Stimulated activated CD8-positive, alpha-beta memory T cell treated with anti-CD3 and anti-CD28 coated beads, Interleukin-2, amount 100 ng/mL, for 1 hour (primary cell): ENCODE measurements around the gene ARAP2.
"Not testable (repeated sequence)": the region's sequence is repeated elsewhere in the genome, so short reads cannot be mapped to it uniquely, and the experiment has no call there.

Experiments
- DNase-seq, 2 donors: peaks; one replicate each; pipeline ENCODE4 v3.0.0-alpha.2; 2020; ENCODE audit warnings: low read depth in 2 of 2

ARAP2 gene

DNA sequence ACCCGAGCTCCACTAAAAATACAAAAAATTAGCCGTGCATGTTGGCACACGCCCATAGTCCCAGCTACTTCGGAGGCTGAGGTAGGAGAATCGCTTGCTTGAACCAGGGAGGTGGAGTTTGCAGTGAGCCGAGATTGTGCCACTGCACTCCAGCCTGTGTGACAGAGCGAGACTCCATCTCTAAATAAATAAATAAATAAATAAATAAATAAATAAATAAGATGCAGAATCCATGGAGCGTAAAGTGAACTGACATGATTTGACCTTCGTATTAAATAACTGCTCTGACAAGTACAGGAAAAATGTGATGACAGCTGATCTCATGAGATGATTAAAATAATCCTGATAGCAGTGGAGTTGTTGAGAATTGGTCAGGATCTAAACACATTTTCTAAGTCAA is 62.0 kb downstream of the ARAP2 start:
- not testable (repeated sequence) for DNase-seq

- no peak for DNase-seq
Observed at GRCh38 chr4:36180206-36180605, 64.1 kb downstream of the ARAP2 start.

DNA sequence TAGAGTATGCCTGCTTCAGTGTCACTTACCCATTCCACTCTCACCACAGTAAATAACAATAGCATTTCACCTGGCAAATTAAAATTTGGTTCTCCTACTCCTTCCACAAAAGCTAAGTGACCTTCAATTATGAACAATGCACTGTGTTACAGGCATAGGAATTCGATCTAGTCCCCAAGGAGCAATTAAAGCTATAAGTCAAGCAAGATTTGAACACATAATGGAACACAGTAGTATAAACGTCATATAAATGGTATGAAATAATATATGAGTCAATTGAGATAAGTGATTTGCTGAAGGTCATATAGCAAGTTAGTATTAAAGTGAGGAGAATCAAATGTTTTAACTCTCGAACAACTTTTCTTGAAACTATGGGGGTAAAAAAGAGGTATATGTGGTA is 65.8 kb downstream of the ARAP2 start:
- no peak for DNase-seq

DNA sequence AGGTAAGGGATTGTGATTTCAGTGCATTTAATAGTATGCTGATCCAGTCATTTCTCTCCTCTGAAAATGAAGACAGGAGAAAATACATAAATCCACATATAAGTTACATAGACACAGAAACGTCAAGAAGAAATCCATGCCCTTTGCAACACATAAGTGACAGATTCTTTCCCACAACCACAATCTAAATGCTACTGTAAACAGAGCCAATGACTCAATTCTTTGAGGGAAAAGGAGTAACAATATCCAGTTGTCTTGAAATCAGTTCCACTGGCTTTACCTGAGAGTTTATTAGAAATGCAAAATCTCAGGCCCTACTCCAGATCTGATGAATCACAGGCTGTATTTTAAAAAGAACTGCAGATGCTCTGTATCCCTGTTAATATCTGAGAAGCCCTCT is 66.4 kb downstream of the ARAP2 start:
- DNase-seq: no peak

DNA sequence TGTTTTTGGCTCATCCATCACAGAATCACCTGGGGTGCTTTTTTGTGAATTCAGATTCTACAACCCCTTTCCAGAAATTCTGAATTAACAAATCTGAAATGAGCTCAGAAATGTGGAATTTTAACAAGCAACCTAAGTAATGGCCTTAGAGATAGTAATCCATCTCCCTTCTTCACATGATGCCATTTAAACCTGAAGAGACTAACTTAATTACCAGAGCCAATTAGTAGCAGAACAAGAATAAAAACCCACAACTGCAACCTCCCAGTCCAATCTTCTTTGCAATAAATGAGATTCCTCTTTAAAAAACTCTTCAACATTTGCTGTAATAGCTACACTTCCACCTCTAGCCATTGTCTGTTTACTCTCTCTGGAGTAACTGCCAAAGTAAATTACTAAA is 69.7 kb downstream of the ARAP2 start:
- DNase-seq: no peak

- DNase-seq: no peak
Observed at GRCh38 chr4:36173905-36174304, 70.4 kb downstream of the ARAP2 start.

DNA sequence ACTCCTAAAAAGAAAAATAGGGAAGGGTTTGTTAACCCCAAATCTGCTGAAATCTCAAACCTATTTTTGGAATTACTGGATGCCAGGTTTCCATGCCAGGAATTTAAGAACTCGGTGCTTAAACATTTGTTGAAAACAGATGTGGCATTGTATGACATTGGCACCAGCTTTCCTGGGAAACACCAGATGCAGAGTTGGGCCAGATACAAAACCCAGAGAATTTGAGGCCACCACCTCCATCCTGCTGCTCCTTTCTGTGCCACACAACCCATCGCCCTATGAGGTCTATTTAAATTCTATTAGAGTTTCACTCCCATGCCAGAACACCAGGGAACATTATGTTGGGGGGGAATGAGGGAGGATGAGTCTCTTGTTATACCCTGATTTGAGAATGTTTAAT is 71.7 kb downstream of the ARAP2 start:
- no peak for DNase-seq

- DNase-seq: no peak
Observed at GRCh38 chr4:36168127-36168878, 76.0 kb downstream of the ARAP2 start.

- no peak for DNase-seq
Observed at GRCh38 chr4:36165631-36166005, 78.7 kb downstream of the ARAP2 start.

DNA sequence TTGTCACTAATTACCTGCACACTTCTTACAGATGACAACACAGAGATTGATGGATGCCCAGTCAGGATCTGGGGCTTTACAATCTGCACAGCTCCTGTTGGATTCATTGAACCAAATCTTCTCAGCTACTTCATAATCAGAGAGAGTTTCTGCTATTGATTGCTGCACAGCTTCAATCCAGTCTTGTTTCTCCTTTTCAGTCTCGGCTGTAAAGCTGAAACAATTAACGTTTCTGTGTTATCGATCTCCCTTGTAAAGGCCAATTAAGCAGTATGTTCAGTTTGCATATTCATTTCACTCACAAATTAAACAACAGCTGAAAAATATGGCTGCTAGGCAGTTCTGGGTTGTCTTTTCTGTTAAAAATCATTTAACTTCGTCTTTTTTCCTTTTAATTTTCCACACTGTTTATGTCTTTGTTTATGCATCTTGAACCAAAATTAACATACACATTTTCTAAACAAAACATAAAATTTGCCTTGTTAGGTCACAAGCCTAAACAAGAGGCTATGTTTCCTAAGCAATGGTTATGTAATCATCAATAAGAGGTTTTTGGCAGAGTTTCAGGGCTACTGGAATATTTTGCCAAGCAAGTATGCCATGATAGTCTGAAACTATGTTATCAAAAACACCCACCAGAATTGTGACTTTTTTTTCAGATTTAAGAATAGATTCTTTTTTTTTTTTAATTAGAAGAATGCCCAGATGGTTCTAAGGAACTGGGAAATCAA is 79.2 kb downstream of the ARAP2 start:
- no peak for DNase-seq

DNA sequence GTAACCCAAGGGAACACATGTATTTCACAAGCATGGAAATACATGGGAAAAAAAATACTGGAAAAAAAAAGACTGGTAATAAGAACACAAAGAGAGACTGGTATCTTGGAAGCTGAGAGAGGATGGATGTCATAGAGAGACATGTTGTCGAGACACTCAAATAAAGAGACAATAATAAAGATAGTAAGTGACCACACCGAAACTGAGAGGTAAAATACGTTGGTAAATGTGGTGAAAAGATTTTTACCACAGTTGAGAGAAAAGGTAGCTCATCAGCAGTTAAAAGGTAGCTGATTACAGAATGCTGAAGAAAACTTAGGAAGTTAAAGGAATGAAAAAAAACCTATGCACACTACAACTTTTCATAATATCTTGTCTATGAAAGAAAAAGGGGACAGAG is 81.1 kb downstream of the ARAP2 start:
- DNase-seq: no peak

DNA sequence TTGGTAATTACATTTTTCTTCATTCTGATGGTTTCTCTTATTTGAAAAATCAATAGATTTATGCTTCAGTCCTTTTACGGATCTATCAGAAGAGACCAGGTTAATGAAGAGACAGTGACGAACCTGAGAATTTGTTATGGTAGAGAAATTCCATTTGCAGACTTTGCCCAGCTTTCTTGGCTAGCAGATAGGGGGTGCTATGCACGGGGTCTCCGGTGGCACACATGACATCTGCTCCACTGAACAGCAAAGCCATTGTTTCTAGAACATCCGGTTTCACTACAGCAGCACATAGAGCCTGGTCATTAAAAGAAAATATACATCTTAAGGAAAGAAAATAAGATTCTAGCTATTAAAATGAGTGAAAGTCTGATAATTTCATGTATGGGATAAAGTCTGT is 85.1 kb downstream of the ARAP2 start:
- DNase-seq: no peak

GRCh38 chr4:36152735-36153134 is 91.6 kb downstream of the ARAP2 start:
- no peak for DNase-seq

- no peak for DNase-seq
Observed at GRCh38 chr4:36142504-36142903, 101.8 kb downstream of the ARAP2 start.

- DNase-seq: no peak
Observed at GRCh38 chr4:36141186-36141585, 103.1 kb downstream of the ARAP2 start.

DNA sequence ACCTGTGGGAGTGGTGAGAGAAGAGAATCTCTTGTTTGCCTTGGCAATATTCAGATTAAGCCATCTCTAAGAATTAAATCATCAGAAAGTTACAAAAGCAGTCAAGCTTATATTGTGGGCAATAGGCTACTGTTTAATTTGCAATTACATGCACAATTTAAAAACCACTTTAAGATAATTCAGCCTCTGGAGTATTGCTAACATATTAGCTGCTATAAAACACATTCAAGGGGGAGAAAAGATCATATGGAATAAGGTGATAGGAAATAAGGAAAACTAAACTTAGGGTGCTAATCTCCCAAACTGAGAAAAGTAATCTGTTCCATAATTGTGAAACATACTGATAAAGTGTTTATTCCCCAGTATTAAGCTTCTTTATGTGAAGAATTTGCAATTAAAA is 103.9 kb downstream of the ARAP2 start:
- no peak for DNase-seq

- no peak for DNase-seq
Observed at GRCh38 chr4:36138220-36138619, 106.1 kb downstream of the ARAP2 start.

DNA sequence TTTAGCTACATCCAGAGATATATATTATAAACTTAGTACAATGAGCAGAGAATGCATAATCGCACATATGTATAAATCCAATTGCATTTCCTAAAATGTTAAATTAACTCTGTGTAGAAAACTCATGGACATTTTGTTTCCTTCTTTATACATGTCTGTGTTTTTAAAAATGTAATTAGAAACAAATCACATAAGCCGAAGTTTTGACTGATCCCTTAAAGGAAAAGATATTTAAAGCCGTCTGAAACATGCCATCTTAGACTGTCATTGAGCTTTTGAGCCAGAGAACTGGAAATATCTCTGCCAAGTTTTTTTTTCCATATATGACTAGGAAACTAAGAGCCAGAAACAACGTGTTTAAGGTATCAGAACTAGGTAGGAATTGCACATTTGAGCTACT is 107.0 kb downstream of the ARAP2 start:
- no peak for DNase-seq

DNA sequence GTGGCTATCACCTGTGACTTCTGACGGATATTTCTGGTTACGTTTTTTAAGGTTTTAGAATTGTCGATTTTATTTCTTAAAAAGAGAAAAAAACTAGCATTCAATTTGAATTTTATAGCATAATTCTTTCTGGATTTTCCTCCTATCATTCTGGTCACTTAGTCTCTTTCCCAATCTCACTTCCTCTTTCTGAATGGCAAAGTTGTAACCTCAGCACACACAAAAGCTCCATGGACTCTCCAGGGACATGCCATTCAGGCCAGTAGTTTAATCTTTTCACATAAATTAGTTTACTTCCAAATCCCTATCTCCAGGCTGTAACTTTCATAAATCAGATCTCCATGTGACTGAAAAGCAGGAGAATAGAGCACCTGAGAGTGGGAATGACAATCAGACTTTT is 110.7 kb downstream of the ARAP2 start:
- no peak for DNase-seq

GRCh38 chr4:36133086-36133485 is 111.2 kb downstream of the ARAP2 start:
- no peak for DNase-seq

DNA sequence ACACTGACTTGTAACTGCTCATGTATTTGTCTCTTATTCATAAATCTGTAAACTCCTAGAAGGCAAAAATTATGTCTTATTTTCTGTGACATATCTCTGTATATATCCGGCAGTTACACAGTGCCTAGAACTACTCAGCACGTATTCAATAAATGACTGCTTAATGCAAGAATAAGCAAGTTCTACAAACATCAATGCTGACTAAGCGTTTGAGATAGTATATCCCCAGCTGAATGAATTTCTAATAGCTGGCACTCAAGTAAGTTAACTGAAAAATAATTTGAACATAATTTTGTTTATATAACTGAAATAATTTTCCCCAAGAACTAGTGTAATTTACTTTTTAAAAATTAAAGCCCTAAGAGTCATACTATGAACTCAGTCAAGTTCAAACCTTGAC is 113.7 kb downstream of the ARAP2 start:
- no peak for DNase-seq

- DNase-seq: no peak
Observed at GRCh38 chr4:36128689-36129088, 115.6 kb downstream of the ARAP2 start.

DNA sequence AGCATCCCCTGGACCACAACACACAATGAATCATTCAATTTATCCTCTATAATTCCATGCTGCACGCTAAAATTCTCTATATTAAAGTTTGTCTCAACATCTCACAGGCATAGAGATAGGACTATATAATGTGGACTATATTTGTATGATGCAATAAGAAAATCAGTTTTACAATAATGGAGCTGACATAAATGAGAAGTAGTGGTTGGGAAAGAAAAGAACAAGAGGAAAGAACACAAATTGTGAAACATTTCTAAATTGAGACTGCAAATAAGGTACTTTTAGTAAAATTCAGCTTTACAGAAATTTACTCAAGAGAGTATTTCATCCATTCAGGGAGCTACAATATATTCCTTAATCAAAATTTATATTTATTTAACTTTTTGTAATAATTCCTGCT is 120.4 kb downstream of the ARAP2 start:
- DNase-seq: no peak

- DNase-seq: no peak
Observed at GRCh38 chr4:36115312-36115711, 129.0 kb downstream of the ARAP2 start.
